ENCODE results near the gene CARD8. TPM values are rescaled to one million over a fixed set of nuclear protein-coding genes. Genes with fewer than 3 reads are reported as not detected.

Gene CARD8
- total RNA-seq, 3 donors from 2014 or later = 47.6 to 55.1 (median 51.3) TPM

- Mint-ChIP-seq H3K4me1 (ENCODE audit: low read depth) (no peaks in the 10 kb centered on the region), H3K9me3 (peaks cover 8% of the 10 kb centered on the region), H3K4me3 (no peak overlapping the region), H3K36me3 (ENCODE audit: insufficient read depth) (peaks cover 16% of the 10 kb centered on the region), H3K27me3 (ENCODE audit: low read depth) (no peaks in the 10 kb centered on the region)
- no peak for ATAC-seq
- no peak for DNase-seq
Measured at GRCh38 chr19:48183356-48183755, 72.4 kb downstream of the CARD8 start.

DNA sequence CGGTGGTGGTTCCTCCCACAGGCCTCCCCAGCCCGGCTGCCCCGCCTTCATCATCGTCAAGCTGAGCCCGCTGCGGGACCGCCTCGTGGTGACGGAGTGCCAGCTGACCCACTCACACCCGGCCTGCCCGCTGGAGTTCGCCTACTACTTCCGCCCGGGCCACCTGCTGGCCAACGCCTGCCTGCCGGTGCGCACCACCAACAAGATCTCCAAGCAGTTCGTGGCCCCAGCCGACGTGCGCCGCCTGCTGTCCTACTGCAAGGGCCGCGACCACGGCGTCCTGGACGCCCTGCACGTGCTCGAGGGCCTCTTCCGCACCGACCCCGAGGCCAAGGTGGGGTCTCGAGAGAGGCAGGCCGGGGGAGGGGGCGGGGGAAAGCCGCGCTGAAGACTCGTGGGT lies 73.3 kb downstream of the CARD8 start:
- Mint-ChIP-seq H3K27me3 (ENCODE audit: low read depth) (no peaks in the 10 kb centered on the region), H3K4me3 (no peak overlapping the region), H3K4me1 (ENCODE audit: low read depth) (no peaks in the 10 kb centered on the region), H3K9me3 (peaks cover 8% of the 10 kb centered on the region), H3K36me3 (ENCODE audit: insufficient read depth) (peaks cover 13% of the 10 kb centered on the region)
- DNase-seq (no peak), ATAC-seq (no peak)

DNA sequence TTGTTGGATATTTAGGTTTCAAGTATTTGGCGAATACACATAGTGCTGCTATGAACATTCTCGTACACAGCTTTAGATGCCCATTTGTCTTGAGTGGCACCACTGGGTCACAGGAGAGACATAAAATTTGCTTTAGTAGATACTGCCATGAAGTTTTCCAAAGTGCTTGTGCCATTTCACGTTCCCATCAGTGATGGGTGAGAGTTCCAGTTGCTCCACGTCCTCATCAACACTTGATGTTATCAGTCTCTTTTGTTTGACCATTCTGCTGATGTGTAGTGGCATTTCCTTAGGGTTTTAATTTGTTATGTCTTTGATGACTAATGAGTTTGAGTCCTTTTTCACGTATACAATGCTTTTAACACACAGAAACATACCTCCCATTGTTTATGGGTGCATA lies 74.2 kb downstream of the CARD8 start:
- no peaks in the 10 kb centered on the region for H3K27me3 Mint-ChIP-seq (ENCODE audit: low read depth)
- no peak overlapping the region for H3K4me3 Mint-ChIP-seq
- ATAC-seq = no peak
- no peak for DNase-seq
- H3K9me3 Mint-ChIP-seq = peaks cover 8% of the 10 kb centered on the region
- no peaks in the 10 kb centered on the region for H3K4me1 Mint-ChIP-seq (ENCODE audit: low read depth)
- H3K36me3 Mint-ChIP-seq (ENCODE audit: insufficient read depth) = peaks cover 18% of the 10 kb centered on the region

- Mint-ChIP-seq H3K4me3 (no peak overlapping the region), H3K4me1 (ENCODE audit: low read depth) (peaks cover 5% of the 10 kb centered on the region), H3K9me3 (peaks cover 2% of the 10 kb centered on the region), H3K27me3 (ENCODE audit: low read depth) (no peaks in the 10 kb centered on the region), H3K36me3 (ENCODE audit: insufficient read depth) (peaks cover 12% of the 10 kb centered on the region)
- ATAC-seq = no peak
- DNase-seq = no peak
Measured at GRCh38 chr19:48176226-48176625, 79.5 kb downstream of the CARD8 start.

DNA sequence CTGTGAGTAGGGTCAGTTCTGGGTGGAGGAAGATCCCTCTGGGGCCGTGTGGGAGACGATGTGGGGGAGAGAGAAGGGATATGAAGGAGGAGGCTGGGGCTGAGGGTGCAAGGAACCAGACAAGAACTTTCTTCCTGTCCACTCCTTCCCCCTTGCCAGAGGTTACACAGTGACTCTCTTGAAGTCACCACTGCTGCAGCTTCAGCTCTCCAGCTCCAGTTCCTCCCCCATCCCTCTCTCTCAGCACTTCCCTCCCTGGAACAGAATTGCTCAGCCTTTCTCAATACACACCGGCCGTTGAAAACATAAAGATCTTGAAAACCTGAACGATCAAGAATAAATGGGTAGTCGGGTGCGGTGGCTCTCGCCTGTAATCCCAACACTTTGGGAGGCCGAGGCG lies 80.1 kb downstream of the CARD8 start:
- ATAC-seq = no peak
- H3K27me3 Mint-ChIP-seq (ENCODE audit: low read depth) = no peaks in the 10 kb centered on the region
- H3K4me1 Mint-ChIP-seq (ENCODE audit: low read depth) = peaks cover 10% of the 10 kb centered on the region
- no peak for DNase-seq
- no peaks in the 10 kb centered on the region for H3K9me3 Mint-ChIP-seq
- H3K36me3 Mint-ChIP-seq (ENCODE audit: insufficient read depth) = peaks cover 11% of the 10 kb centered on the region
- no peak overlapping the region for H3K4me3 Mint-ChIP-seq

DNA sequence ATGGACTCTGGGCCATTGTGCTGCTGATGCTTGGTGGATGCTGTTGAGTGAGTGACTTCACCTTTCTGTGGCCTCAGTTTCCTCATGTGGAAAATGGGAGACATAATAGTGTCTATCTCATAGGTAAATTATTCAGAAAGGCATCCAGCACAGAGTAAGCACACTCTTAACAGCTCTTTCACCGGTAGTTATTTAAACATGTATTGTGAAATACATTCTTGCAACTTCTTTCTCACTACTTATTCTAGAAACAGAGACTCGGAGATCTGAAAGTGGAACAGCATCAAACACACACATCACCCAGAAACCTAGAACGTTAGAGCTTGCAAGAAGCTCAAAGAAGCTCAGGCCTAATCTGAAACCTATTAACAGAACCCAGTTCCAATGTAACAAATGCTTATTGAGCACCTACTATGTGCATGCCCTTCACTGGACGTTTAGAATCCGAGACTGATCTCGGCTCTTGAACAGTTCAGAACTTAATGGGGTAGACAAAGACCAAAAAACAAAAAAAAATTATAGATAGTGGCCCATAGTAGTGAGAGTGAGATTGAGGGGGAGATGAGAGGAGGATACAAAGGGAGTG lies 81.2 kb downstream of the CARD8 start:
- ATAC-seq = no peak
- Mint-ChIP-seq H3K9me3 (no peaks in the 10 kb centered on the region), H3K4me1 (ENCODE audit: low read depth) (peaks cover 10% of the 10 kb centered on the region), H3K36me3 (ENCODE audit: insufficient read depth) (peaks cover 11% of the 10 kb centered on the region), H3K4me3 (no peak overlapping the region), H3K27me3 (ENCODE audit: low read depth) (no peaks in the 10 kb centered on the region)
- DNase-seq = no peak

DNA sequence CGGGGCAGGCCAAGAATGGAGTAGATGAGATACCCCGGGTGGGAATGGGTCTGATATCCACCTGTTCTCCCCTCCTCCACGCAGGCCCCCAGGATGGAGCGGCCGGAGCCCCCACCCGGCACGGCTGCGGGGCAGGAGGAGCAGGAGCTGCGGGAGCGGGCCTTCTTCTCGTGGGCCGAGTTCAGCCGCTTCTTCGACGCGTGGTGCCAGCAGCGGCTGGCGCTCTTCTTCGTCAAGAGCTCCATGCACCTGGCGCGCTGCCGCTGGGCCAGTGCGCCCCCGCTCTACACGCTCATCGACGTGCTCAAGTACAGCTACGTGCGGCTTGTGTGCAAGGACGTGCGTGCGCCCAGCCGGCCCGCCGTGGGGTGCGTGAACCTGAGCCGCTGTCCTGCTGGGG lies 84.0 kb downstream of the CARD8 start:
- Mint-ChIP-seq H3K36me3 (ENCODE audit: insufficient read depth) (peaks cover 6% of the 10 kb centered on the region), H3K4me3 (peak overlapping the region; percentile 92), H3K27me3 (ENCODE audit: low read depth) (no peaks in the 10 kb centered on the region), H3K9me3 (no peaks in the 10 kb centered on the region), H3K4me1 (ENCODE audit: low read depth) (peaks cover 22% of the 10 kb centered on the region)
- no peak for ATAC-seq
- no peak for DNase-seq

DNA sequence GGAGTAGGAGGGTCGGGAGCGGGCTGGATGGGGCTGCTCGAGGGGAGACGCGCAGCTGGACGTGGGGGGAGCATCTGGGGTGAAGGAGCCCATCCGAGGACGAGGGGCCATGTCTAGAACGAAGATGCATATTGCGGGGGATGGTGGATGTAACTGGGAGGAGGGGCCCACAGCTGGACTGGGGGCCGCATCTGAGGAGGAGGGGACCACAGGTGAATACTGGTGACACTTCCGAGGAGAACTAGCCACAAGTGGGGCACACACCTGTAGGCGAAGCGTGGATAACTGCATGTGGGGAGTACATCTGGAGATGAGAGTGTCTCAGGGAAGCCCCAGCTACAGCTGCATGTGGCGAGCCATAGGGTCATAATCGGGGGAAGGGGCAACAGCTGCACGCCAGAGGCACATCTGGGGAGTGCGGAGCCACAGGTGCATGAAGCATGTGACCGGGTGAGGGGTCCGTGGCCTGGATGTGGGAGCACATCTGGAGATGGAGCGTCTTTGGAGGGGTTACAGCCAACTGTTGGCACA lies 84.8 kb downstream of the CARD8 start:
- H3K4me1 Mint-ChIP-seq (ENCODE audit: low read depth) = peaks cover 22% of the 10 kb centered on the region
- H3K4me3 Mint-ChIP-seq = peak overlapping the region; percentile 92
- H3K36me3 Mint-ChIP-seq (ENCODE audit: insufficient read depth) = peaks cover 4% of the 10 kb centered on the region
- no peaks in the 10 kb centered on the region for H3K27me3 Mint-ChIP-seq (ENCODE audit: low read depth)
- DNase-seq = no peak
- peak; percentile 4 for ATAC-seq
- H3K9me3 Mint-ChIP-seq = no peaks in the 10 kb centered on the region

DNA sequence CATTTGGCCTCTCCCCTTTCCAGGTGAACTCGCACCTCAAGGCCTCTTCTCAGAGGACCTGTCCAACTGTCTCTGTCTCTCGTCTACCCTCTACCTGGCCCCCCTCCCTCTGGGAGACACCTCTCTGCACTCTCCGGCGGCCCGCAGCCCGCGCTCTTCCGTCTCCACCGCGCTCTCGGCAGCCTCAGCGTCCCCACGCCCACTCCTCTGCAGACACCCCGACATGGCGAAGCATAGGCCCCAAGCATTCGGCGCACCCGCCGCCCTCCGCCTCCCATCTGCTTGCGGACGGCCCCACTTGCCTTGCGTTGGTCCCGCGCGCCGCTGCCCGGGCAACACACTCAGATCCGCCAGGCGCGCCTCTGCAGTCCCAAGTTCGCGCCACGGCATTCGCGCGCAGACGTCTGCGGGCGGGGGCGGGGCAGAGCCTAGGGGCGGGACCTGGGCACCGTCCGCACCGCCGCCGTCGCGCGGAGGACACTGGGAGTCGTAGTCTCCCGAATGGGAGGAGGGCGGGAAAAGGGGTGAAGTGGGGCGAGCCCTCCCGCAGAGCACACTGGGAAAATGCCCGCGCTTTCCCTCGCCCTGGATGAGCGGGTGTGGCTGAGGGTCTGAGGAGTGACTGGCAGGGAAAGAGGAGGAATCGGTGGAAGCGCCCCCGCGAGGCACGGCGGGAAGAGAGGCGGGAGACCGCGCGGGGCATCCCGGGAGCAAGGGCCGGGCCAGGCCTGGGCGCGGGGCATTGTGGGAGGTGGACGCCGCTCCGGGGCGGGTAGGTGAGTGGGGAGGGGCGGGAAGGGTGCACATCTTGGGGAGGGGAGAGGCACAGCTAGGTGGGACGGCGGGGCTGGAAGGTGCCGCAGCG lies 85.5 kb downstream of the CARD8 start, which contains the start of the genes LIG1 and ZSWIM9:
Gene LIG1 (minus strand): TSS at position 406 of the 865 bp plus-strand sequence. CDS start 4,778 bp downstream, outside the sequence.
Gene ZSWIM9 (plus strand): TSS at position 742 of the 865 bp plus-strand sequence. CDS start 1,123 bp downstream, outside the sequence.
- no peaks in the 10 kb centered on the region for H3K9me3 Mint-ChIP-seq

GRCh38 chr19:48169578-48169938 lies 86.2 kb downstream of the CARD8 start:
- H3K36me3 Mint-ChIP-seq (ENCODE audit: insufficient read depth) = peaks cover 9% of the 10 kb centered on the region
- DNase-seq (peak; percentile 95), ATAC-seq (peak; percentile 33 to 42)
- peaks cover 22% of the 10 kb centered on the region for H3K4me1 Mint-ChIP-seq (ENCODE audit: low read depth)
- H3K9me3 Mint-ChIP-seq = no peaks in the 10 kb centered on the region
- peak overlapping the region; percentile 92 for H3K4me3 Mint-ChIP-seq
- H3K27me3 Mint-ChIP-seq (ENCODE audit: low read depth) = no peaks in the 10 kb centered on the region

More for the DNA sequence above, 85.5 kb downstream of the CARD8 start, which contains the start of the genes LIG1 and ZSWIM9:
- Mint-ChIP-seq H3K36me3 (ENCODE audit: insufficient read depth) (peaks cover 8% of the 10 kb centered on the region), H3K4me1 (ENCODE audit: low read depth) (peaks cover 22% of the 10 kb centered on the region), H3K4me3 (peak within 1 kb of the TSS; percentile 92), H3K27me3 (ENCODE audit: low read depth) (no peaks in the 10 kb centered on the region)
- peak; percentile 87 for DNase-seq
- peak; percentile 92 to 93 for ATAC-seq

DNA sequence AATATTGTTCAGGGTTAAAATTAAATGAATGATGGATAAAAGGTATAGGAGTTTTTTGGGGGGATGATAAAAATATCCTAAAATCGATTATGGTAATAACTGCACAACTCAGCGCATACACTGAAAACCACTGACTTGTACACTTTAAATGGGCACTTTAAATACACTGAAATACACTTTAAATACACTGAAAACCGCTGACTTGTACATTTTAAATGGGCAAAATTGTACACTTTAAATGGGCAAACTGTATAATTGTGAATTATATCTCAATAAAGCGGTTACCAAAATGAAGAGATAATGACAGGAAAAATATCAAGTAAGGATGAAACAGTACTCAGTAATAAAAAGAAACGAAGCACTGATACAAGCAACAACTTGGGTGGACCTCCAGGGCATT lies 87.0 kb downstream of the CARD8 start:
- ATAC-seq = no peak
- H3K4me1 Mint-ChIP-seq (ENCODE audit: low read depth) = peaks cover 22% of the 10 kb centered on the region
- H3K27me3 Mint-ChIP-seq (ENCODE audit: low read depth) = no peaks in the 10 kb centered on the region
- peak overlapping the region; percentile 92 for H3K4me3 Mint-ChIP-seq
- H3K36me3 Mint-ChIP-seq (ENCODE audit: insufficient read depth) = peaks cover 13% of the 10 kb centered on the region
- no peaks in the 10 kb centered on the region for H3K9me3 Mint-ChIP-seq
- DNase-seq = no peak

GRCh38 chr19:48158210-48158790 lies 97.4 kb downstream of the CARD8 start:
- peaks cover 29% of the 10 kb centered on the region for H3K36me3 Mint-ChIP-seq (ENCODE audit: insufficient read depth)
- no peaks in the 10 kb centered on the region for H3K4me1 Mint-ChIP-seq (ENCODE audit: low read depth)

More at GRCh38 chr19:48158210-48158790, 97.4 kb downstream of the CARD8 start:
- ATAC-seq (no peak), DNase-seq (no peak)
- no peak overlapping the region for H3K4me3 Mint-ChIP-seq
- no peaks in the 10 kb centered on the region for H3K9me3 Mint-ChIP-seq
- no peaks in the 10 kb centered on the region for H3K27me3 Mint-ChIP-seq (ENCODE audit: low read depth)
